C4-2B (cell line): ENCODE measurements around the gene TGM2.

ENCODE experiments used
- H3K27ac ChIP-seq: fragments of 450-650 bp; 2 replicates; pipeline ENCODE4 v1.5.1; 2017
- ZFX ChIP-seq: fragments of 450-650 bp; IDR thresholded peaks from 2 replicates; pipeline ENCODE4 v1.6.1; 2017
- TF ChIP-seq, protein P1 (sequence below): fragments of 450-650 bp; conservative IDR thresholded peaks from 2 replicates; pipeline ENCODE4 v1.5.1; 2017; ENCODE audit warnings: mild to moderate bottlenecking

TGM2 gene

DNA sequence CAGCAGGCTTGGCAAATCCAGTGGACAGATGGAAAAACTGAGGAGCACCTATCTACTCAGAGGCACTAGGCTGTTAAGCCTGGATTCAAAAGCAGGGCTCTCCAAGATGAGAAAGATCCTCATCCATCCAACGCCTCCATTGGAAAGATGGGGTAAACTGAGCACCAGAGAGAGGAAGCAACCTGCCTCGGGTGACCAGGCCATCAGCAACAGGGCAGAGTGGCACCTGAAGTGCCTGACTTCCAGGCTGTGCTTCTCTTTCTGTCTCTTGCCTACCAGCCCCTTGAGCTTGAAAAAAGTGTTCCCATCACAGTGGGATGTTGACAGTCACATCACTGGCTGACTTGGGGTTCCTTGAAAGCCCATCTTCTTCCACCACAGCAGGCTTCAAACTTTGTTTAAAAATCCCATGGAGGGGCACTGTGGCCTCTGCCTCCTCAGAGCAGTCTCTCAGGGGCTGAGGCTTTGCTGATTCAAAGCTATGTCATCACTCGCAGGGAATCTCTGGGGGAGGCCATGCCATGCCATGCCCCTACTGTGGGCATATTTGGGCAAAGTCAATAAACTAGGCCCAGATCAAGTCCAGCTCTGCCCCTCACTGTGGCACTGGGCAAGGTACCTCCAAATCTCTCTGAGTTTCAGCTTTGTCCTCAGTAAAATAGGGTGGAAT is 44.8 kb upstream of the TGM2 start:
- TF ChIP-seq, protein P1, sequence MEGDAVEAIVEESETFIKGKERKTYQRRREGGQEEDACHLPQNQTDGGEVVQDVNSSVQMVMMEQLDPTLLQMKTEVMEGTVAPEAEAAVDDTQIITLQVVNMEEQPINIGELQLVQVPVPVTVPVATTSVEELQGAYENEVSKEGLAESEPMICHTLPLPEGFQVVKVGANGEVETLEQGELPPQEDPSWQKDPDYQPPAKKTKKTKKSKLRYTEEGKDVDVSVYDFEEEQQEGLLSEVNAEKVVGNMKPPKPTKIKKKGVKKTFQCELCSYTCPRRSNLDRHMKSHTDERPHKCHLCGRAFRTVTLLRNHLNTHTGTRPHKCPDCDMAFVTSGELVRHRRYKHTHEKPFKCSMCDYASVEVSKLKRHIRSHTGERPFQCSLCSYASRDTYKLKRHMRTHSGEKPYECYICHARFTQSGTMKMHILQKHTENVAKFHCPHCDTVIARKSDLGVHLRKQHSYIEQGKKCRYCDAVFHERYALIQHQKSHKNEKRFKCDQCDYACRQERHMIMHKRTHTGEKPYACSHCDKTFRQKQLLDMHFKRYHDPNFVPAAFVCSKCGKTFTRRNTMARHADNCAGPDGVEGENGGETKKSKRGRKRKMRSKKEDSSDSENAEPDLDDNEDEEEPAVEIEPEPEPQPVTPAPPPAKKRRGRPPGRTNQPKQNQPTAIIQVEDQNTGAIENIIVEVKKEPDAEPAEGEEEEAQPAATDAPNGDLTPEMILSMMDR = no peak
- no peak for TF ChIP-seq ZFX
- no peak overlapping the region for H3K27ac ChIP-seq

DNA sequence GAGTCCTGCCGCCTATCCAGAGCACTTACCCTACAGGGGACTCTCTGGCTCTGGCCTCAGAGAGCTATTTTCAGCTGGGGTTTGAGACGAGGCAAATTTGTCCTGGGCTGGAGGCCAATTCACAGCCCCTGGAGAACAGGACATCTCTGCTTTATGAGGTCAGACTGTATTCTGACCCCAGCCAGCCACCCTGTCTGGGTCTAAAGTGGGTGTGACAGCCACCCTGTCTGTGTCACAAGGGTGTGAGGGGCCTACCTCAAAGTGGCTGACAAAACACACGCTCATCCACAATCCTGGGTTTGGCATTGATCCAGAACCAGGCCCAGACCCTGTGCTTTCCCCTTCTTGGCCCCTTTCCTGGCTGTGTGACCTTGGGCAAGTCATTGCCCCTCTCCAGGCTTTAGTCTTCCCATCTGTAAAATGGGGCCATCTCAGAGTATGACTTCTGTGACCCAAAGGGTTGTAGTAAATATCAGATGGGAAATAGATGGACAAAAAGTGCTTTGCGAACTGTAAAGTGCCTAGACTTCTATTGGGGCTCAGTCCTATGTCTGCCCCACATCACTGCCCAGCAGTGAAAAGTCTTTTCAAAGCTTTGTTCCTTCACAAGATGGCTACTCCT is 44.1 kb upstream of the TGM2 start:
- TF ChIP-seq, protein P1 = no peak
- TF ChIP-seq ZFX = no peak

DNA sequence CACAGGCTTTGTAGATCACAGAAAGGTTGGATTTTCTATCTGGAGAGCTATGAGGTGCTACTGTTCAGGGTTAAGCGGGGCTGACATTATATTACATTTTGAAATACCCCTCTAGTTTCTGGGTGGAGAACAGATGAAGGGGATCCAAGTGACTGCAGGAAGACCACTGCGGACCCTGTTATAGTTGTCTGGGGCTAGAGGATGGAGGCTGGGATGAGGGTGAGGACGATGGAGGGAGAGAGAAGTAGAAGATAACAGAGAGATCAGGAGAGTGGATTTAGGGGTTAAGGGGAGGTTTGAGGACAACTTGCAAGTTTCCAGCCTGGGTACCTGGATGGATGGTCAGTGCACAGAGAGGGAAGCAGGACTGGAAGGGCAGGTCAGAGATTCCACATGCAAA is 43.5 kb upstream of the TGM2 start:
- TF ChIP-seq, protein P1 = no peak
- no peak for TF ChIP-seq ZFX
- H3K27ac ChIP-seq = no peak overlapping the region

More for the DNA sequence above, 44.1 kb upstream of the TGM2 start:
- H3K27ac ChIP-seq = no peak overlapping the region

DNA sequence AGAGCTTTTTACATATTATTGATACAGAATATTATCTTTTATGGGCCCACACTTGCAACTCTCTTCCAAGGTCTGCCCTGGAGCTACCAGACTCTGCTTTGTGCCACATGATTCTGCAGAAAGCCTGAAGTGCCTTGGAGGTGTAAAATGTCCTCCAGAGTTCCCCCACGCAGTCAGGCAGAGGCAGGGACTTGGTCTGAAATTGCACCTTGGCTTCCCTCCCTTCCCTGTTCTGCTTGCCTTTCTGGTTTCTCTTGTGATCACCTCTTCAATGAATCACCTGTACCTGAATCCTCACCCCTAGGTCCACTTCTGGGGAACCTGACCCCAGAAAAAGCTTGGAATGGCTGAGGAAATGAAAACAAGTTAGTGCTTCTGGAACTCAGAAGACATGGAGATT is 43.0 kb upstream of the TGM2 start:
- TF ChIP-seq ZFX = no peak
- TF ChIP-seq, protein P1 = no peak

DNA sequence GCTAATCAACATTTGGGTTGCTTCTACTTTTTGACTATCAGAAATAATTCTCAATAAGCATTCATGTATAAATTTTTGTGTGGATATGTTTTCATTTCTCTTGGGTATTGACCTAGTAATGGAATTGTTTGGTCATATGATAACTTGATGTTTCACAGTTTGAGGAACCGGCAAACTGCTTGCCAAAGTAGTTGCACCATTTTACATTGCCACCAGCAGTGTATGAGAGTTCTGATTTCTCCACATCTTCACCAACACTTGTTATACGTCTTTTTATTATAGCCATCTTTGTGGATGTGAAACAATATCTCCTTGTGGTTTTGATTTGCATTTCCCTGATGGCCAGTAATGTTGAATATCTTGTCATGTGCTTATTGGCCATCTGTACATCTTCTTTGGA is 42.6 kb upstream of the TGM2 start:
- H3K27ac ChIP-seq = no peak overlapping the region
- TF ChIP-seq, protein P1 = no peak
- TF ChIP-seq ZFX = no peak

More for the DNA sequence above, 43.0 kb upstream of the TGM2 start:
- H3K27ac ChIP-seq = no peak overlapping the region

DNA sequence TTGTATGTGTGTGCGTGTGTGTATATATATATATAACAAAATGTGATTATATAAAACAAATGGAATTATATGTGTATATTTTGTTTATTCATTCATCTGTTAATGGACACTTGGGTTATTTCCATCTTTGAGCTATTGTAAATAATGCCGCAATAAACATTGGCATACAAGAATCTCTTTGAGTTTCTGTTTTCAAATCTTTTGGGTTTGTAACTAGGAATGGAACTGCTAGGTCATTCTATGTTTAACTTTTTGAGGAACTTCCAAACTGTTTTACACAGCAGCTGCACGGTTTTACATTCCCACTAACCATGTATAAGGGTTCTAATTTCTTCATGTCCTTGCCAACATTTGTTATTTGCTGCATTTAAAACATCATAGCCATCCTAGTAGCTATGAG is 39.9 kb upstream of the TGM2 start:
- no peak for TF ChIP-seq ZFX
- TF ChIP-seq, protein P1 = no peak
- H3K27ac ChIP-seq = no peak overlapping the region

DNA sequence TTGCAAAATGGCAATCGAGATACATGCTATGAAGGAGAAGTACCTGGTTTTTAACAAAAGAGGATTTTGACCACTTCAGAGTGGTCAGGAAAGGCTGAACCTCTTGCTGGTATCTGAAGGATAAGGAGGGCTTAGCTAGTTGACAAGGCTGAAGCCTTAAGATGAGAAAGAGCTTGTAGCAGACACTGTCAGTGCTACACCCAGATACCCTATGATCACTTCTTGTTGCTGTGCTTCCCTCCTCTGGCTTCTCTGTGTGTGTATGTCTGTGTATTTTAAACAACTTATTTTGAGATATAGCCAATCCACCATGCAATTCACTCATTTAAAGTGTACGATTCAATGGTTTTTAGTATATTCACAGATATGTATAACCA is 38.9 kb upstream of the TGM2 start:
- TF ChIP-seq, protein P1 = no peak
- TF ChIP-seq ZFX = no peak
- no peak overlapping the region for H3K27ac ChIP-seq
